WTC11 (cell line): ENCODE data around the gene CBX5. TPM values are rescaled to one million over a fixed set of nuclear protein-coding genes. Genes with fewer than 3 reads are reported as not detected.

ENCODE experiments used
- ATAC-seq: fragments of 200-7000 bp; cut with Tn5 transposase; 2 replicates; pipeline ENCODE4 v1.10.0; 2021; ENCODE audit warnings: mild to moderate bottlenecking, moderate library complexity
- CTCF ChIA-PET: fragments of 300-600 bp; sonication (Branson Sonifier 250); formaldehyde crosslinking; loops from one replicate; lab custom pipeline; 2021; ENCODE audit warnings: antibody characterized with exemption; lab: Charles Lee
- POLR2A ChIA-PET: fragments of 350-600 bp; sonication (Branson Sonifier 250); formaldehyde crosslinking; loops from one replicate; lab custom pipeline; 2021; ENCODE audit warnings: antibody characterized with exemption; lab: Charles Lee
- DNase-seq: peaks from one replicate; pipeline ENCODE4 v3.0.0; 2021; ENCODE audit warnings: low spot score
- H3K27ac Mint-ChIP-seq: 2 replicates; pipeline ENCODE4 v1.8.0; 2021; ENCODE audit warnings: mixed read lengths
- H3K27me3 Mint-ChIP-seq: 2 replicates; pipeline ENCODE4 v1.8.0; 2021; ENCODE audit warnings: low read depth, mild to moderate bottlenecking, moderate library complexity, mixed read lengths
- H3K36me3 Mint-ChIP-seq: 2 replicates; pipeline ENCODE4 v1.8.0; 2021; ENCODE audit warnings: mixed read lengths
- H3K4me1 Mint-ChIP-seq: 2 replicates; pipeline ENCODE4 v1.8.0; 2022; ENCODE audit warnings: mixed read lengths
- H3K4me3 Mint-ChIP-seq: 2 replicates; pipeline ENCODE4 v1.8.0; 2021; ENCODE audit warnings: mild to moderate bottlenecking, moderate library complexity, mixed read lengths
- H3K9me3 Mint-ChIP-seq: 2 replicates; pipeline ENCODE4 v1.8.0; 2021; ENCODE audit warnings: mixed read lengths
- ATF1 ChIP-seq: sonication (generic); formaldehyde crosslinking; IDR thresholded peaks from 2 replicates; pipeline ENCODE4 v1.8.1; 2023; ENCODE audit warnings: mild to moderate bottlenecking, moderate library complexity, missing genetic modification reagents
- EMX1 ChIP-seq: fragments of 250-450 bp; sonication (Bioruptor Pico); IDR thresholded peaks from 2 replicates; pipeline ENCODE4 v1.8.0; 2021; ENCODE audit warnings: mild to moderate bottlenecking
- HMGA2 ChIP-seq: fragments of 250-450 bp; sonication (Bioruptor Pico); IDR thresholded peaks from 2 replicates; pipeline ENCODE4 v1.4.0; 2021; ENCODE audit warnings: mild to moderate bottlenecking, moderate library complexity
- IRF2 ChIP-seq: sonication (generic); formaldehyde crosslinking; IDR thresholded peaks from 2 replicates; pipeline ENCODE4 v1.8.0; 2022; ENCODE audit warnings: low read depth, missing genetic modification reagents, borderline replicate concordance
- JAZF1 ChIP-seq: fragments of 250-450 bp; sonication (Bioruptor Pico); IDR thresholded peaks from 2 replicates; pipeline ENCODE4 v1.9.0; 2021; ENCODE audit warnings: moderate library complexity, mild to moderate bottlenecking, inconsistent platforms
- MXD4 ChIP-seq: fragments of 250-450 bp; sonication (Bioruptor Pico); IDR thresholded peaks from 2 replicates; pipeline ENCODE4 v1.8.0; 2021; ENCODE audit warnings: mild to moderate bottlenecking, moderate library complexity, borderline replicate concordance
- NFATC4 ChIP-seq: fragments of 250-450 bp; sonication (Bioruptor Pico); IDR thresholded peaks from 2 replicates; pipeline ENCODE4 v1.9.0; 2021; ENCODE audit warnings: mild to moderate bottlenecking
- NFYB ChIP-seq: sonication (generic); formaldehyde crosslinking; conservative IDR thresholded peaks from 2 replicates; pipeline ENCODE4 v1.8.0; 2022; ENCODE audit warnings: low read depth, missing genetic modification reagents
- SMAD4 ChIP-seq: sonication (generic); formaldehyde crosslinking; IDR thresholded peaks from 2 replicates; pipeline ENCODE4 v1.8.0; 2022; ENCODE audit warnings: mild to moderate bottlenecking, missing genetic modification reagents
- TEAD1 ChIP-seq: sonication (generic); formaldehyde crosslinking; IDR thresholded peaks from 2 replicates; pipeline ENCODE4 v1.8.0; 2022; ENCODE audit warnings: mild to moderate bottlenecking, missing genetic modification reagents
- TEAD4 ChIP-seq: sonication (generic); formaldehyde crosslinking; IDR thresholded peaks from 2 replicates; pipeline ENCODE4 v1.8.0; 2022; ENCODE audit warnings: mild to moderate bottlenecking, missing genetic modification reagents
- ZNF121 ChIP-seq: sonication (generic); formaldehyde crosslinking; IDR thresholded peaks from 2 replicates; pipeline ENCODE4 v1.8.0; 2023; ENCODE audit warnings: missing genetic modification reagents
- ZNF263 ChIP-seq: sonication (generic); formaldehyde crosslinking; IDR thresholded peaks from 2 replicates; pipeline ENCODE4 v1.8.1; 2022; ENCODE audit warnings: low read depth, mild to moderate bottlenecking, moderate library complexity, missing genetic modification reagents
- ZNF317 ChIP-seq: sonication (generic); formaldehyde crosslinking; IDR thresholded peaks from 2 replicates; pipeline ENCODE4 v1.8.1; 2023; ENCODE audit warnings: low read depth, mild to moderate bottlenecking, moderate library complexity, missing genetic modification reagents, borderline replicate concordance
- ZNF671 ChIP-seq: fragments of 250-450 bp; sonication (Bioruptor Pico); IDR thresholded peaks from 2 replicates; pipeline ENCODE4 v1.8.0; 2021; ENCODE audit warnings: mild to moderate bottlenecking
- total RNA-seq: library from RNA; stranded (reverse); gene quantifications from 3 replicates; pipeline ENCODE4 v1.2.3, GENCODE V29; 2021
- TF ChIP-seq, protein P1 (sequence below): sonication (generic); formaldehyde crosslinking; IDR thresholded peaks from 2 replicates; pipeline ENCODE4 v1.8.1; 2023; ENCODE audit warnings: mild to moderate bottlenecking, missing genetic modification reagents
- TF ChIP-seq, protein P2 (sequence below): sonication (generic); formaldehyde crosslinking; IDR thresholded peaks from 2 replicates; pipeline ENCODE4 v1.8.0; 2023; ENCODE audit warnings: missing genetic modification reagents
- TF ChIP-seq, protein P3 (sequence below): sonication (generic); formaldehyde crosslinking; IDR thresholded peaks from 2 replicates; pipeline ENCODE4 v1.8.1; 2022; ENCODE audit warnings: mild to moderate bottlenecking, missing genetic modification reagents, moderate library complexity, borderline replicate concordance
- TF ChIP-seq, protein P4 (sequence below): fragments of 250-450 bp; sonication (Bioruptor Pico); IDR thresholded peaks from 2 replicates; pipeline ENCODE4 v1.9.0; 2021; ENCODE audit warnings: mild to moderate bottlenecking
- TF ChIP-seq, protein P5 (sequence below): fragments of 200-600 bp; IDR thresholded peaks from 2 replicates; pipeline ENCODE4 v1.8.0; 2022; ENCODE audit warnings: antibody characterized with exemption

Gene CBX5
- total RNA-seq, 1 experiment from 2014 or later, result 182 TPM

DNA sequence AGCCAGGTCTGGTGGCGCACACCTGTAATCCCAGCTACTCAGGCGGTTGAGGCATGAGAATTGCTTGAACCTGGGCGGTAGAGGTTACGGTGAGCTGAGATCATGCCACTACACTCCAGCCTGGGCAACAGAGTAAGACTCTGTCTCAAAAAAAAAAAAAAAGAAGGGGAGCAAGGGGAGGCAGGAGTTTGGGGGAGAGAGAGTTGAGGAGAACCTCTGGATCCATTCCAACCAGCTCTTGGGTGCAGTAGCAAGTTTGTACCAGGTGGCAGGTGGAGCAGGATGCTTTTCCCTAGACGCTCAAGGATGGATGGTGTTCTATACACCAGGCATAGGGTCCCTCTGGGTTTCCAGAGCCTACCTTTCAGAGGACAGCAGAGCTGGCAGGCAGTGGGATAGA lies 19.0 kb upstream of the CBX5 start:
- peaks cover 44% of the 10 kb centered on the region for H3K4me1 Mint-ChIP-seq
- H3K36me3 Mint-ChIP-seq, result no peaks in the 10 kb centered on the region
- TF ChIP-seq, protein P1, sequence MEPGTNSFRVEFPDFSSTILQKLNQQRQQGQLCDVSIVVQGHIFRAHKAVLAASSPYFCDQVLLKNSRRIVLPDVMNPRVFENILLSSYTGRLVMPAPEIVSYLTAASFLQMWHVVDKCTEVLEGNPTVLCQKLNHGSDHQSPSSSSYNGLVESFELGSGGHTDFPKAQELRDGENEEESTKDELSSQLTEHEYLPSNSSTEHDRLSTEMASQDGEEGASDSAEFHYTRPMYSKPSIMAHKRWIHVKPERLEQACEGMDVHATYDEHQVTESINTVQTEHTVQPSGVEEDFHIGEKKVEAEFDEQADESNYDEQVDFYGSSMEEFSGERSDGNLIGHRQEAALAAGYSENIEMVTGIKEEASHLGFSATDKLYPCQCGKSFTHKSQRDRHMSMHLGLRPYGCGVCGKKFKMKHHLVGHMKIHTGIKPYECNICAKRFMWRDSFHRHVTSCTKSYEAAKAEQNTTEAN (CRISPR knock-in tag), result no peak
- TF ChIP-seq TEAD4 (CRISPR knock-in tag) (no peak), MXD4 (no peak), TEAD1 (CRISPR knock-in tag) (no peak), ZNF121 (CRISPR knock-in tag) (no peak), IRF2 (CRISPR knock-in tag) (no peak), ZNF263 (no peak), SMAD4 (no peak), ZNF671 (no peak), HMGA2 (CRISPR knock-in tag) (no peak), NFYB (no peak), EMX1 (CRISPR knock-in tag) (no peak), ZNF317 (CRISPR knock-in tag) (no peak), ATF1 (CRISPR knock-in tag) (no peak), NFATC4 (CRISPR knock-in tag) (no peak), JAZF1 (no peak)
- TF ChIP-seq, protein P2, sequence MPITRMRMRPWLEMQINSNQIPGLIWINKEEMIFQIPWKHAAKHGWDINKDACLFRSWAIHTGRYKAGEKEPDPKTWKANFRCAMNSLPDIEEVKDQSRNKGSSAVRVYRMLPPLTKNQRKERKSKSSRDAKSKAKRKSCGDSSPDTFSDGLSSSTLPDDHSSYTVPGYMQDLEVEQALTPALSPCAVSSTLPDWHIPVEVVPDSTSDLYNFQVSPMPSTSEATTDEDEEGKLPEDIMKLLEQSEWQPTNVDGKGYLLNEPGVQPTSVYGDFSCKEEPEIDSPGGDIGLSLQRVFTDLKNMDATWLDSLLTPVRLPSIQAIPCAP (CRISPR knock-in tag), result no peak
- TF ChIP-seq, protein P3, sequence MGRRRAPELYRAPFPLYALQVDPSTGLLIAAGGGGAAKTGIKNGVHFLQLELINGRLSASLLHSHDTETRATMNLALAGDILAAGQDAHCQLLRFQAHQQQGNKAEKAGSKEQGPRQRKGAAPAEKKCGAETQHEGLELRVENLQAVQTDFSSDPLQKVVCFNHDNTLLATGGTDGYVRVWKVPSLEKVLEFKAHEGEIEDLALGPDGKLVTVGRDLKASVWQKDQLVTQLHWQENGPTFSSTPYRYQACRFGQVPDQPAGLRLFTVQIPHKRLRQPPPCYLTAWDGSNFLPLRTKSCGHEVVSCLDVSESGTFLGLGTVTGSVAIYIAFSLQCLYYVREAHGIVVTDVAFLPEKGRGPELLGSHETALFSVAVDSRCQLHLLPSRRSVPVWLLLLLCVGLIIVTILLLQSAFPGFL, result no peak
- TF ChIP-seq, protein P4, sequence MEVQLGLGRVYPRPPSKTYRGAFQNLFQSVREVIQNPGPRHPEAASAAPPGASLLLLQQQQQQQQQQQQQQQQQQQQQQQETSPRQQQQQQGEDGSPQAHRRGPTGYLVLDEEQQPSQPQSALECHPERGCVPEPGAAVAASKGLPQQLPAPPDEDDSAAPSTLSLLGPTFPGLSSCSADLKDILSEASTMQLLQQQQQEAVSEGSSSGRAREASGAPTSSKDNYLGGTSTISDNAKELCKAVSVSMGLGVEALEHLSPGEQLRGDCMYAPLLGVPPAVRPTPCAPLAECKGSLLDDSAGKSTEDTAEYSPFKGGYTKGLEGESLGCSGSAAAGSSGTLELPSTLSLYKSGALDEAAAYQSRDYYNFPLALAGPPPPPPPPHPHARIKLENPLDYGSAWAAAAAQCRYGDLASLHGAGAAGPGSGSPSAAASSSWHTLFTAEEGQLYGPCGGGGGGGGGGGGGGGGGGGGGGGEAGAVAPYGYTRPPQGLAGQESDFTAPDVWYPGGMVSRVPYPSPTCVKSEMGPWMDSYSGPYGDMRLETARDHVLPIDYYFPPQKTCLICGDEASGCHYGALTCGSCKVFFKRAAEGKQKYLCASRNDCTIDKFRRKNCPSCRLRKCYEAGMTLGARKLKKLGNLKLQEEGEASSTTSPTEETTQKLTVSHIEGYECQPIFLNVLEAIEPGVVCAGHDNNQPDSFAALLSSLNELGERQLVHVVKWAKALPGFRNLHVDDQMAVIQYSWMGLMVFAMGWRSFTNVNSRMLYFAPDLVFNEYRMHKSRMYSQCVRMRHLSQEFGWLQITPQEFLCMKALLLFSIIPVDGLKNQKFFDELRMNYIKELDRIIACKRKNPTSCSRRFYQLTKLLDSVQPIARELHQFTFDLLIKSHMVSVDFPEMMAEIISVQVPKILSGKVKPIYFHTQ, result no peak
- TF ChIP-seq, protein P5, sequence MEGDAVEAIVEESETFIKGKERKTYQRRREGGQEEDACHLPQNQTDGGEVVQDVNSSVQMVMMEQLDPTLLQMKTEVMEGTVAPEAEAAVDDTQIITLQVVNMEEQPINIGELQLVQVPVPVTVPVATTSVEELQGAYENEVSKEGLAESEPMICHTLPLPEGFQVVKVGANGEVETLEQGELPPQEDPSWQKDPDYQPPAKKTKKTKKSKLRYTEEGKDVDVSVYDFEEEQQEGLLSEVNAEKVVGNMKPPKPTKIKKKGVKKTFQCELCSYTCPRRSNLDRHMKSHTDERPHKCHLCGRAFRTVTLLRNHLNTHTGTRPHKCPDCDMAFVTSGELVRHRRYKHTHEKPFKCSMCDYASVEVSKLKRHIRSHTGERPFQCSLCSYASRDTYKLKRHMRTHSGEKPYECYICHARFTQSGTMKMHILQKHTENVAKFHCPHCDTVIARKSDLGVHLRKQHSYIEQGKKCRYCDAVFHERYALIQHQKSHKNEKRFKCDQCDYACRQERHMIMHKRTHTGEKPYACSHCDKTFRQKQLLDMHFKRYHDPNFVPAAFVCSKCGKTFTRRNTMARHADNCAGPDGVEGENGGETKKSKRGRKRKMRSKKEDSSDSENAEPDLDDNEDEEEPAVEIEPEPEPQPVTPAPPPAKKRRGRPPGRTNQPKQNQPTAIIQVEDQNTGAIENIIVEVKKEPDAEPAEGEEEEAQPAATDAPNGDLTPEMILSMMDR, result no peak
- peaks cover 15% of the 10 kb centered on the region for H3K27me3 Mint-ChIP-seq
- H3K9me3 Mint-ChIP-seq, result no peaks in the 10 kb centered on the region
- DNase-seq, result no peak
- no peak overlapping the region for H3K4me3 Mint-ChIP-seq
- no peak overlapping the region for H3K27ac Mint-ChIP-seq
- no peak for ATAC-seq
- ChIA-PET POLR2A (interaction anchor here (0.6 to 1.1 kb wide), 3 partner anchors 27 to 614 kb away, joined by 3 to 6 read pairs (median 3); no protein-coding TSS in a partner anchor), CTCF (interaction anchor here (0.9 to 4.6 kb wide), 15 partner anchors 9 to 100 kb away, joined by 3 to 53 read pairs (median 4); partner anchors contain the start of gene COPZ1)
